MM.1S (cell line): ENCODE data around the gene ABCB10.

Source experiments
- EZH2 ChIP-seq: fragments of 300-600 bp; sonication (generic); optimal IDR thresholded peaks from 2 replicates; pipeline ENCODE3; 2017; ENCODE audit warnings: low read depth, mild to moderate bottlenecking, antibody characterized with exemption, low read length, mixed read lengths
- TF ChIP-seq, protein P1 (sequence below): fragments of 300-600 bp; sonication (generic); IDR thresholded peaks from 2 replicates; pipeline ENCODE4 v1.5.1; 2016; ENCODE audit warnings: antibody characterized with exemption, low read length, mixed read lengths

GRCh38 chr1:229495782-229496181, 62.7 kb downstream of the ABCB10 start:
- TF ChIP-seq, protein P1, sequence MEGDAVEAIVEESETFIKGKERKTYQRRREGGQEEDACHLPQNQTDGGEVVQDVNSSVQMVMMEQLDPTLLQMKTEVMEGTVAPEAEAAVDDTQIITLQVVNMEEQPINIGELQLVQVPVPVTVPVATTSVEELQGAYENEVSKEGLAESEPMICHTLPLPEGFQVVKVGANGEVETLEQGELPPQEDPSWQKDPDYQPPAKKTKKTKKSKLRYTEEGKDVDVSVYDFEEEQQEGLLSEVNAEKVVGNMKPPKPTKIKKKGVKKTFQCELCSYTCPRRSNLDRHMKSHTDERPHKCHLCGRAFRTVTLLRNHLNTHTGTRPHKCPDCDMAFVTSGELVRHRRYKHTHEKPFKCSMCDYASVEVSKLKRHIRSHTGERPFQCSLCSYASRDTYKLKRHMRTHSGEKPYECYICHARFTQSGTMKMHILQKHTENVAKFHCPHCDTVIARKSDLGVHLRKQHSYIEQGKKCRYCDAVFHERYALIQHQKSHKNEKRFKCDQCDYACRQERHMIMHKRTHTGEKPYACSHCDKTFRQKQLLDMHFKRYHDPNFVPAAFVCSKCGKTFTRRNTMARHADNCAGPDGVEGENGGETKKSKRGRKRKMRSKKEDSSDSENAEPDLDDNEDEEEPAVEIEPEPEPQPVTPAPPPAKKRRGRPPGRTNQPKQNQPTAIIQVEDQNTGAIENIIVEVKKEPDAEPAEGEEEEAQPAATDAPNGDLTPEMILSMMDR: no peak
- no peak for TF ChIP-seq EZH2
